ENCODE measurements around the gene SFXN1.
"Not testable (repeated sequence)": the region's sequence is repeated elsewhere in the genome, so short reads cannot be mapped to it uniquely, and the experiment has no call there.

The SFXN1 gene

GRCh38 chr5:175444905-175445456, 33.4 kb upstream of the SFXN1 start:
- no peak overlapping the region for H3K4me3 ChIP-seq (ENCODE audit: low read length)
- no peak for TF ChIP-seq CTCF (conservative IDR thresholded peaks at IDR 0.05; ENCODE audit: low read length)
- DNase-seq (ENCODE audit: low read depth), result no peak

DNA sequence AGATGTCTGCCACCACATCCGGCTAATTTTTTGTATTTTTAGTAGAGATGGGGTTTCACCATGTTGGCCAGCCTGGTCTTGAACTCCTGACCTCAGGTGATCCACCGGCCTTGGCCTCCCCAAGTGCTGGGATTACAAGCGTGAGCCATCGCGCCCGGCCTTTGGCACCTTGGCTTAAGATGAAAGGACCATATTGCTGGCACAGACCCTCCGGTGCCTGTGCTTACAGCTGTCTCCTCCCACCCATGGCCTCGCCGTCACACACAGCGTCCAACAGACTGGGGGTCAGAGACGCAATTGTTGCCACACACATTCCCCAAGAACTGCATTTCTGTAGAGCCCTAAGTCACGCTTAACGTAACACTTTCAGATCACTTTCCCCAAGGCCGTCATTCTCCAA, 32.0 kb upstream of the SFXN1 start:
- DNase-seq (ENCODE audit: low read depth); H3K4me3 ChIP-seq (ENCODE audit: low read length): not testable (repeated sequence)

DNA sequence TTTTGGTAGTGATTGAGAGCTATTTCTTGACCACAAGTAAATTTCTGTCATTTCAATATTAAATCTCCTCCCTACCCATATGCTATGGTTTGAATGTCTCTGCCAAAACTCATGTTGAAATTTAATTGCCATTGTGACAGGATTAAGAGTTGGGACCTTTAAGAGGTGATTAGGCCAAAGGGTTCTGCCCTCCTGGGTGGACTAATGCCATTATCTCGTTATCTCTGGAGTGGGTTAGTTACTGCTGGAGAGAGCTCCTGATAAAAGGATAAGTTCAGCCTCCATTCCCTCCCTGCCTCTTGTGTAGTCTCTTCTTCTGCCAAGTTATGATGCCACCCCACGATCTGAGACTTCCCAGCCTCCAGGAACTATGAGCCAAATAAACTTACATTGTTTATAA, 30.8 kb upstream of the SFXN1 start:
- no peak for DNase-seq (ENCODE audit: low read depth)

GRCh38 chr5:175448276-175448675, 30.1 kb upstream of the SFXN1 start:
- no peak for DNase-seq (ENCODE audit: low read depth)
- TF ChIP-seq CTCF (conservative IDR thresholded peaks at IDR 0.05; ENCODE audit: low read length), result no peak
- no peak overlapping the region for H3K4me3 ChIP-seq (ENCODE audit: low read length)

More for the DNA sequence above, 30.8 kb upstream of the SFXN1 start:
- TF ChIP-seq CTCF (conservative IDR thresholded peaks at IDR 0.05; ENCODE audit: low read length), result no peak
- H3K4me3 ChIP-seq (ENCODE audit: low read length), result no peak overlapping the region

DNA sequence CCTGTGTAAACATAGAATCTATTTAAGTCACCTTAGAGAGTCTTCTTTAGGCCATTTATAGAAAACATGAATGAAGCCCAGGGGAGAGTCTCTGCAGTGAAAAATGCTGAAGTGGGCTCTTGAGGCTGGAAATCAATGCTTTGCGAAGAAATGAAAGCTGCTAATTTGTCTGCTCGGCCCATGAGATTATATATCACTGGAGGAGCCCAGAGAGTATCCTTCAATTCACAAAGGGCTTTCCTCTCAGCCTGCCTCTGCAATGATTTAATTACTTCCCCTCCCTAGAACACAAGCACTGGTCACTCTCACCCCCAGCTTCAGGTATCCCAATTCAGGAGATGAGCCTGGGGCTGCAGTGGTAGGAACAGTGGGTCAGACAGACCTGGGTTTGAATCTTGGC, 26.2 kb upstream of the SFXN1 start:
- TF ChIP-seq CTCF (conservative IDR thresholded peaks at IDR 0.05; ENCODE audit: low read length), result no peak
- DNase-seq (ENCODE audit: low read depth), result no peak

GRCh38 chr5:175454338-175454737, 24.0 kb upstream of the SFXN1 start:
- H3K4me3 ChIP-seq (ENCODE audit: low read length); DNase-seq (ENCODE audit: low read depth): not testable (repeated sequence)

More for the DNA sequence above, 26.2 kb upstream of the SFXN1 start:
- no peak overlapping the region for H3K4me3 ChIP-seq (ENCODE audit: low read length)

DNA sequence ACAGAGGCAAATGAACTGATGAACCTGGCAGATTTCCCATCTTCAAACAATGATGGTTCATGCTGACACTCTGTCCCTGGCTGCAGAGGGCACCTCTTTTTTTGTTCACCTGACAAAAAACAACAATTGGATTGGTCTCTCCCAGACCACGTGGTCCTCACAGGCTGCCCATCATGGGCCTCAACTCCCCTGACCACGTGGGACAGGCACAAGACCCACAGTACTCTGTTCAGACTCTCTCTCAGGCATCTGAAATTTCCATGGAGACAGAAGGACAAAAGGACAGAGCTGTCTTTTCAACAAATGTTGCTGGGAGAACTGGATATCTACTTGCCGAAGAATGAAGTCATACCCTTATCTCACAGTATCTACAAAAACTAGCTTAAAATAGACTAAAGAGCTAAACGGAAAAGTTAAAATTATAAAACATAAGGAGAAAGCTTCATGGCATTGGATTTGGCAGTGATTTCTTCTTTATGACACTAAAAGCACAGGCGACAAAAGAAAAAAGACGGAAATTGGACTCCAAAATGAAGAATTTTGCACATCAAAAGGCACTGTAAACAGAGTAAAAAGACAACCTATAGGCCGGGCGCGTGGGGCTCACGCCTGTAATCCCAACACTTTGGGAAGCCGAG, 22.1 kb upstream of the SFXN1 start:
- no peak for DNase-seq (ENCODE audit: low read depth)
- TF ChIP-seq CTCF (conservative IDR thresholded peaks at IDR 0.05; ENCODE audit: low read length), result no peak
- H3K4me3 ChIP-seq (ENCODE audit: low read length), result no peak overlapping the region

DNA sequence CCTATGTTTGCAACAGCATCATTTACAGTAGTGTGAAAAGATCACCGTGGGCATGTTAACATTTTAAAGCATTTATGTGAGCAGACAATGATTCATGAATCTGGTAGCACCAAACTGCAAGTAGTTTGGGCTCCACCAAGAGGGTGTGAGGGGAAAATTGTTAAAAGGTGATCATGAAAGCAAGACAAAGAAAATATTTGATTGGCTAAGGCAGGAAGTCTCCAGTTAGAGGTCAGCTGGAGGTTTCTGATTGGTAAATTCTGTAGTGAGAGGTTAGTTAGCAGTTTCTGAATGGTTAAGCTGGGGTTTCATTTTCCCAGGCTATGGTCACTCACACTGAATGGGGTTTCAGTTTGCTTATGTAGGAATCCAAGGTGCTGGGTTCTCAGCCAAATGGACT, 20.9 kb upstream of the SFXN1 start:
- no peak for TF ChIP-seq CTCF (conservative IDR thresholded peaks at IDR 0.05; ENCODE audit: low read length)
- no peak for DNase-seq (ENCODE audit: low read depth)
- no peak overlapping the region for H3K4me3 ChIP-seq (ENCODE audit: low read length)

Measured in AG10803 (cell line).